HG03469 (cell line): ENCODE data around the gene APOA1.

Experiments used
- ATAC-seq: cut with Tn5 transposase; IDR thresholded peaks from one replicate; pipeline ENCODE4 v1.9.1; 2021; ENCODE audit warnings: mild to moderate bottlenecking, moderate library complexity, moderate number of reproducible peaks; ENCODE audit not compliant: unreplicated experiment

APOA1 gene

DNA sequence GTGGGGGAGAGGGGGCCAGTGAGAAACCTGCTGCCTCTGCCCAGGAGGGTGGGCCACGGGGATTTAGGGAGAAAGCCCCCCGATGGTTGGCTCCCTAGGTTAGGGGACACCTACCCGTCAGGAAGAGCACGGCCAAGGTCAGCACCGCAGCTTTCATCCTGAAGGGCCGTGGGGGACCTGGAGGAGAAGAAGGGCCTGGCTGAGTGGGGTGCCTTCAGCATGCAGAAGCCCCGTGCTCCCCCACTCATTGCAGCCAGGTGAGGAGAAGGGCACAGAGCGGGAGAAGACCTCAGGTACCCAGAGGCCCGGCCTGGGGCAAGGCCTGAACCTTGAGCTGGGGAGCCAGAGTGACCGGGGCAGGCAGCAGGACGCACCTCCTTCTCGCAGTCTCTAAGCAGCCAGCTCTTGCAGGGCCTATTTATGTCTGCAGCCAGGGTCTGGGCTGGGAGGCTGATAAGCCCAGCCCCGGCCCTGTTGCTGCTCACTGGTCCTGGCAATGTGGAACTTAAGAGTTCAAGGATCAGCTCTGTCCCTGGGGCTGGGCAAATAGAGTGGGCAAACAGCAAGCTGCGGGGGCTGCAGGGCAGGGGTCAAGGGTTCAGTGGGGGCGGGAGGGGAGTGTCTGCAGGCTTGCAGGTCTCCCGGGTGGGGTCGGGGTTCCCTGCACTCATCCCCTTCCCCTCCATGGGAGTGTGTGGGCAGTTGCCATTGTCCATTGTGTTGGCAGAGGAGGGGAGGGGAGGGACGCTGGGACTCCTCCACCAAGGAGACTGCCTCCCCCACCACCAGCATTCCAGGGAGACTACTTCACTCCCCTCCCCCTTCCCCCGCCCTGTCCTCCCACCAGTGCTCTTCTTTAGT, at the start of gene APOA1:
Gene APOA1 (minus strand): TSS at position 392 of the 861 bp plus-strand sequence. CDS start 235 bp downstream, at position 157.
- no peak for ATAC-seq

- no peak for ATAC-seq
These were observed 48.7 kb upstream of the APOA1 start for GRCh38 chr11:116885951-116886655.

DNA sequence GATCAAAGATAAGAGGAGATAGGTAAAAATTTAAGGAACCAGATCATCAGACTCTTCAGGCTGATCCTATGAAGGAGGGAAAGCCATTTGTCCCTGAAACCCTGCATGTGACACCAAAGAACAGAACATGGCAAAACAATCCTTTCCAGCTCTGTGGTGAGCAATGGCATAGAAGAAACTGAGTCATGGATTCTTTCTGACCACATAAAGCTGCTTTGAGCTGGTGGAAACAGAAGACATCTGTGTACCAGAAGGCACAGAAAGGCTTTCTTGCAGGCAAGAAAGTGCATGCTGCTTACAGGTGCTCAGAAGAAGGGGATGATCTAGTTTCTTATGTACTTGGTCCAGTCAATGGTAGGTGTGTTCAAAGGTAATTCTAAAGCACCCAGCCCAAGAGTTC, 45.0 kb upstream of the APOA1 start:
- ATAC-seq, result no peak

DNA sequence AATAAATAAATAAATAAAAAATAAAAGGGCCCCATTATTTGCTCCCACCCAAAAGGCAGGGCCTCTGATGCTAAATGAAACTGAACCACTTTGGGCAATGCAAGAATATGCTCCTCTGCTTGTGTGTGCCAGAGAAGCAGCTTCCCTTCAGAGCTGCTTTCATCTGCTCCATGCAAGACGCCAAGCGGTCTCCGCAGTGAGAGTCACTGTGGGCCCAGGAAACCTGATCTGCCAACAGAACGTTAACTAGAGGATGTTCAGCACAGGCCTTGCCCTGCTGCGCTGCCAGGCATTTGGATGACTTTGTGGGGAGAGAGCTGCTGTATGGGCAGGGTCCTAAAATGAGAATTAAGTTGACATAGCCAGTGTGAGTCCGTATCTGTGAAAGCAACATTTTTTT, 43.7 kb upstream of the APOA1 start:
- no peak for ATAC-seq

- ATAC-seq, result no peak
These were observed 42.6 kb upstream of the APOA1 start for GRCh38 chr11:116879800-116880625.

DNA sequence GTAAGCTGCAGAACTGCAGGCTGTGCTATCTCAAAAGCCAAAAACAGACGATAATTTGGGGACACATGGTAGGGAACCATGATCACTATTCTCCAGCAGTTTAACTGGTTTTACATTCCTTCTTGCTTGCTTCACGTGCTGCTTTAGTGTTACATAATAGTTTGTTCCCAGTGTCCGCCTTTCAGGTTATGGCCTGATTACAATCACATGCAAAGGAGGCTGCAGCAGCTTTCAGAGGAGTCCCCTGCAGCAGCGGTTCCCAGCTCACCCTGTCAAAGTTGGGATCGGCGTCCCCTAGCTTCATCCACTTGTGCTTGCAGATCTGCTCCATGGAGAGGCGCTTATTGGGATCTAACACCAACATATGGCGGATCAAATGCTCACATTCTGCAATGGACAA, 39.2 kb upstream of the APOA1 start:
- no peak for ATAC-seq

DNA sequence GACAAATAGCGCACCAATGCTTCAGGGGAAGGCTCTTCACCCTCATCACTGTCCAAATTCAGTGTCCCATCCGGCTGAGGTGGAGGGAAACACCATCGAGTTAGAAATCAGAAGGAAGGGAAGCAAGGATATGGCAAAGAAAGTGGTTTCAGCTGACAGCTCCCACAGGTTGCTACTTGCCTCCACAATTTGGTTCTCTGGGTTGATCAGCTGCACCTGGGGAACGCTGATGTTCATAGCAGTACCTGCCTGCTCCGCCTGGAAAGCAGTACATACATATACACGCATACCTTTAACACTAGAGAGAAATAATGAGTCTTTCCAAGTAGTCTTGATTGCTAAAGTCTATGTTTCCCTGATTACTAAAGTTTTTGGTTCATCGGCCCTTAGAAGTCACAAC, 37.8 kb upstream of the APOA1 start:
- no peak for ATAC-seq

GRCh38 chr11:116874251-116874650, 36.8 kb upstream of the APOA1 start:
- ATAC-seq, result no peak

GRCh38 chr11:116873381-116873780, 36.0 kb upstream of the APOA1 start:
- no peak for ATAC-seq

DNA sequence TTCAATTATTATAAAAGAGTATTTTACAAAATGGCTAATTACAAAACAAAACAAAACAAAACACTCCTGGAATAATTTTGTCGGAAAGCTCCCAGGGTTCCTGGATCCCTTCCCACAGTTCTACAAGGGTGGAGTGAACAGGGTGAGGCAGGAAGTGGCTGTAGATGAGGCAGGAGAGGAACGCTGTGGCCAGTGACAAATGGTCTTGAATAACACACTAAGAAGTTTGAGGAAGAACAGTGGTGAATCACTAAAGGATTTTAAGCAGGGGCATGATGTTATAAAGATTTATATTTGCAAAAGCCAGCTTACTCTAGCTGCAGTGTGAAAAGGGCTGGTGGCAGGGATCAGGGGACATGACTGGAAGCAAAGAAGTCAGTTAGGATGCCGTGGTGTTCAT, 33.8 kb upstream of the APOA1 start:
- no peak for ATAC-seq

DNA sequence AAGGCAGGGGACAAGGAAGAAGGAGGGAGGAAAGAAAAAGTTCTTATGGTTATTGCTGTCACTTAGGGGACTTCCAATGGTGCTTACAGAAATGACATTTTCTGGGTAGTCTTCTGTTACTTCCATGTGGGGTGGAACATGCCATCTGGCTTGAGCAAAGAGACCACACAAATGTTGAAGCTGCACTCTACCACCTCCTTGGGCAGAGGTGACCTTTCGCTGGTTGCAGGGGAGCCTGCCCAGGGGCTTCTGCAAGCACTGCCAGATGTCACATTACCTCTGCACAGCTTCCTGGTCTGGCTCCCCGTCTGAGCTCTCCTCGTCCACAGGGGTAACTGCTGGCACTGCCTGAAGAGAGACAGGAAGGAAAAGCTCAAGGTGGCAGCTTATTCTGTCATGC, 32.6 kb upstream of the APOA1 start:
- ATAC-seq, result no peak

GRCh38 chr11:116869610-116870009, 32.2 kb upstream of the APOA1 start:
- no peak for ATAC-seq

DNA sequence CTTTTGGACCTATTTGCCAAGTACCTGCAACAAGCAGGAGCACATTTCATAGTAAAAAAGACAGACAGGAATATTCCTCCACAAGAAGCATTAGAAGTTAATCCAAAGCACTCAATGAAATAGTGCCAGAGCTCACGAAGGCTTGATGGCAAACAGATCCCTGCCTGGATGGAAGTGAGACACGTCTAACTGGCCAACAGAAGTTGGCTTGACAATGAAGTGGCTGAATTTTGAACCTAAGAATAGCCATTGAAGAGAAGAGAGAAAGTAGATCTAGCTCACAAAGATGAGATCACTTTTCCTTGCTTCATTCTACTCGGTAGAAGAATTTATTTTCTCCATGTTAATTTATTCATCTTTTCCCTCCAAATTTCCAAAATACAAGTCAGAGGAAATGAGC, 30.6 kb upstream of the APOA1 start:
- no peak for ATAC-seq

- no peak for ATAC-seq
These were observed 30.2 kb upstream of the APOA1 start for GRCh38 chr11:116867619-116868018.

DNA sequence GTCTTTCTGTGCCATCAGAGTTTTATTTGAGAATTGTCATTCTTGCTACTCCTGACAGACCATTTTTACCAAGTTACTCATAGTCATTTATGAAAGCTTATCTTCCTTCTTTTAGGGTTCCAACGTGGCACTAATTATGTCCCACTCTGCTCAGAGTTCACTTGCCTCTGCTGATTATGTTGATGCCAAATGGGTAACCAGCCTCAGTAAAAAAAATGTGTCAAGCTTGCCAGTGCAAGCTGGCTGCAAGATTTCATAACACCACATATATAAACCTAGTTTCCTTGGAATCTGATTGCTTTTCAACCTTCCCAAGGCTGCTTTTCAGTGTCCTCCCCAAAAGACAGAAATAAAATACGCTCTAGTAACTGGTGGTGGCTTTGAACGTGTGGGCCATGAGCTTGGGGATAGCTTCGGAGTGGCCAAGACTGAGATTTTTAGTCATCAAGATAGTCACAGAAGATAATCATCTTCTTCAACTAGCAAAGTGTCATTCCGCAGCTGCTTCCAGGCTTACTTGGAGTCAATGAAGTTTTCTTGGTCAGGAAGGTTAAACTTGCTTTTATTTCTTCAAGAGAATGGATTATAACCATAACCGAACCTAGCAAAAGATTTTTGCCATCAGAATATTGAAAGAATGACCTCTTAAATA, 29.5 kb upstream of the APOA1 start:
- ATAC-seq, result no peak

- no peak for ATAC-seq
These were observed 28.3 kb upstream of the APOA1 start for GRCh38 chr11:116865696-116866095.

- no peak for ATAC-seq
These were observed 27.1 kb upstream of the APOA1 start for GRCh38 chr11:116864531-116864930.

- ATAC-seq, result no peak
These were observed 25.5 kb upstream of the APOA1 start for GRCh38 chr11:116862951-116863350.

DNA sequence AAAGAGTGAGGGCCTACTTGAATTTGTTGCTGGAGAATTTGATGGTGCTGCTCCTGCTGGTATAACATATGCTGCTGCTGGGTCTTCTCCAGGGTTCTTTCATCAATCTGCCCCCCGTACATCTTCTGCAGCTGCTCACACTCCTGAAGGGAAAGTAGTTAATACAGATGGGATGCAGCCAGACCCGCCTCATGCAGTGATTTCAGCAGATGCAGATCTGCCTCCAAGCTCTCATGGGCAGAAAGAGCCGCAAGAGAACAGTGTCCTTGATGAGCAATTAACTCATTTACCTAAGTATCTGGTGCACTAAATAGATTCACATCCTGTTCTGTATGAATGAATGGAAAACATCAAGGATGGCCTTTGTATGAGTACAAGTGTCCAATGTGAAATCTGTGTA, 24.8 kb upstream of the APOA1 start:
- no peak for ATAC-seq

GRCh38 chr11:116861539-116861938, 24.1 kb upstream of the APOA1 start:
- ATAC-seq, result no peak

- no peak for ATAC-seq
These were observed 22.9 kb upstream of the APOA1 start for GRCh38 chr11:116860303-116860702.
